K562 (cell line): Measurements from ENCODE around the gene SERPIND1. TPM values are rescaled to one million over a fixed set of nuclear protein-coding genes. Genes with fewer than 3 reads are reported as not detected.

Source experiments
- C11orf30 ChIP-seq: fragments of 450-650 bp; IDR thresholded peaks from 2 replicates; pipeline ENCODE4 v1.6.1; 2016; ENCODE audit warnings: low read depth, mild to moderate bottlenecking
- CREB3L1 ChIP-seq: fragments of 450-650 bp; IDR thresholded peaks from 2 replicates; pipeline ENCODE4 v1.6.1; 2014; ENCODE audit warnings: low read depth, mild to moderate bottlenecking, moderate library complexity, borderline replicate concordance
- CREBBP ChIP-seq: IDR thresholded peaks from one replicate; pipeline ENCODE4 v1.6.1; 2012; ENCODE audit warnings: low read depth, mild to moderate bottlenecking, control low read depth, inconsistent platforms, low read length
- EGR1 ChIP-seq: fragments of 450-650 bp; conservative IDR thresholded peaks from 2 replicates; pipeline ENCODE4 v1.6.1; 2017; ENCODE audit warnings: mild to moderate bottlenecking
- FOXA3 ChIP-seq, 2 experiments: fragments of 450-650 bp in 1 of 2; sonication (generic) in 1 of 2; formaldehyde crosslinking; IDR thresholded peaks in 1 of 2; conservative IDR thresholded peaks in 1 of 2; 2 replicates each; pipeline versions ENCODE4 v1.4.0 to v1.8.0; 2020 to 2022; ENCODE audit warnings: mild to moderate bottlenecking in 2 of 2, missing genetic modification reagents in 1 of 2
- GABPB2 ChIP-seq: fragments of 250-450 bp; sonication (Bioruptor Pico); conservative IDR thresholded peaks from 2 replicates; pipeline ENCODE4 v1.5.1; 2021; ENCODE audit warnings: mild to moderate bottlenecking
- HMG20B ChIP-seq: fragments of 250-450 bp; sonication (Bioruptor Pico); IDR thresholded peaks from 2 replicates; pipeline ENCODE4 v1.5.0; 2021; ENCODE audit warnings: mild to moderate bottlenecking
- JUN ChIP-seq, 2 experiments: sonication (generic) in 1 of 2; formaldehyde crosslinking in 1 of 2; IDR thresholded peaks; 2 replicates each; pipeline versions ENCODE4 v1.6.1 to v1.8.0; 2012 to 2022; ENCODE audit warnings: borderline replicate concordance in 2 of 2, mild to moderate bottlenecking in 2 of 2, improper control_type of control experiment in 1 of 2, low read depth in 1 of 2, low read length in 1 of 2, missing genetic modification reagents in 1 of 2
- JUNB ChIP-seq: fragments of 450-650 bp; formaldehyde crosslinking; conservative IDR thresholded peaks from 2 replicates; pipeline ENCODE4 v1.4.0; 2020; ENCODE audit warnings: mild to moderate bottlenecking
- KDM1A ChIP-seq, 2 experiments: fragments of 450-650 bp; IDR thresholded peaks; 2 replicates each; pipeline ENCODE4 v1.6.1; 2016; ENCODE audit warnings: mild to moderate bottlenecking in 2 of 2
- KLF1 ChIP-seq: fragments of 450-650 bp; IDR thresholded peaks from 2 replicates; pipeline ENCODE4 v1.6.1; 2016; ENCODE audit warnings: missing genetic modification characterization, missing compliant biosample characterization
- MAX ChIP-seq: sonication (generic); formaldehyde crosslinking; IDR thresholded peaks from 2 replicates; pipeline ENCODE4 v1.9.0; 2022; ENCODE audit warnings: mild to moderate bottlenecking, missing genetic modification reagents
- MIER1 ChIP-seq: fragments of 450-650 bp; IDR thresholded peaks from 2 replicates; pipeline ENCODE4 v1.6.1; 2016; ENCODE audit warnings: antibody characterized with exemption, mild to moderate bottlenecking, low read depth
- MYNN ChIP-seq, 2 experiments: sonication (generic); formaldehyde crosslinking in 1 of 2; IDR thresholded peaks; 2 replicates each; pipeline versions ENCODE4 v1.5.0 to v1.6.1; 2016 to 2020; ENCODE audit warnings: antibody characterized with exemption in 1 of 2, missing genetic modification reagents in 1 of 2
- NR2C2 ChIP-seq, 2 experiments: fragments of 200-800 bp in 1 of 2; sonication (Bioruptor generic) in 1 of 2; sonication (generic) in 1 of 2; formaldehyde crosslinking in 1 of 2; IDR thresholded peaks; 2 replicates each; pipeline versions ENCODE4 v1.6.1 to v1.8.0; 2016 to 2022; ENCODE audit warnings: mild to moderate bottlenecking in 1 of 2, missing compliant biosample characterization in 1 of 2, missing genetic modification characterization in 1 of 2, missing genetic modification reagents in 1 of 2
- POLR2A ChIP-seq: fragments of 450-650 bp; conservative IDR thresholded peaks from 2 replicates; pipeline ENCODE4 v1.6.1; 2016
- RBM22 ChIP-seq: fragments of 200-400 bp; formaldehyde crosslinking; IDR thresholded peaks from 2 replicates; pipeline ENCODE4 v1.6.1; 2018; ENCODE audit warnings: low read length, low read depth; ENCODE audit not compliant: poor library complexity, severe bottlenecking
- SNRNP70 ChIP-seq: fragments of 200-400 bp; formaldehyde crosslinking; optimal IDR thresholded peaks from 2 replicates; pipeline ENCODE3; 2017; ENCODE audit warnings: low read depth, low read length
- SP1 ChIP-seq: sonication (generic); formaldehyde crosslinking; IDR thresholded peaks from 2 replicates; pipeline ENCODE4 v1.8.1; 2022; ENCODE audit warnings: mild to moderate bottlenecking, missing genetic modification reagents
- SRSF3 ChIP-seq: fragments of 200-400 bp; formaldehyde crosslinking; IDR thresholded peaks from 2 replicates; pipeline ENCODE4 v1.6.1; 2016; ENCODE audit warnings: mild to moderate bottlenecking, low read length, moderate library complexity; ENCODE audit not compliant: insufficient read depth
- SRSF9 ChIP-seq: fragments of 200-400 bp; formaldehyde crosslinking; IDR thresholded peaks from 2 replicates; pipeline ENCODE4 v1.6.1; 2017; ENCODE audit warnings: low read depth, low read length, borderline replicate concordance
- TAL1 ChIP-seq: fragments of 450-650 bp; IDR thresholded peaks from 2 replicates; pipeline ENCODE4 v1.6.1; 2016; ENCODE audit warnings: mild to moderate bottlenecking
- WHSC1 ChIP-seq: IDR thresholded peaks from one replicate; pipeline ENCODE4 v1.6.1; 2012; ENCODE audit warnings: low read length, control low read depth, inconsistent platforms
- ZBTB49 ChIP-seq: sonication (generic); formaldehyde crosslinking; IDR thresholded peaks from 2 replicates; pipeline ENCODE4 v1.8.0; 2022; ENCODE audit warnings: missing genetic modification reagents, mild to moderate bottlenecking, borderline replicate concordance
- ZNF766 ChIP-seq: fragments of 200-800 bp; sonication (Bioruptor generic); conservative IDR thresholded peaks from 2 replicates; pipeline ENCODE4 v1.6.1; 2016; ENCODE audit warnings: missing genetic modification characterization, missing compliant biosample characterization
- polyA plus RNA-seq, 8 experiments: library from polyadenylated mRNA; depleted of rRNA in 4 of 8; stranded (reverse) in 5 of 8; unstranded in 3 of 8; fragments of >200 nt; fragmentation: Nextera tagmentation in 2 of 8; fragmentation: Illumina TruSeq in 1 of 8; extraction: Ambion mirVana in 2 of 8; extraction: Trizol in 1 of 8; gene quantifications; 2 replicates each; pipeline versions ENCODE4 v1.2.1 to v1.2.3, GENCODE V29; 2011 to 2014; ENCODE audit warnings: inconsistent platforms in 1 of 8, missing spikeins in 1 of 8
- total RNA-seq, 7 experiments: library from RNA; depleted of rRNA in 6 of 7; stranded (reverse); fragments of >200 nt in 6 of 7; fragmentation: Illumina TruSeq in 2 of 7; extraction: Trizol in 2 of 7; gene quantifications; 2 replicates each; pipeline versions ENCODE4 v1.2.1 to v1.2.3, GENCODE V29; 2011 to 2021; ENCODE audit warnings: low replicate concordance in 1 of 7
- TF ChIP-seq, protein P1 (sequence below): fragments of 250-450 bp; sonication (Bioruptor Pico); IDR thresholded peaks from 2 replicates; pipeline ENCODE4 v1.8.0; 2022; ENCODE audit warnings: moderate library complexity, mild to moderate bottlenecking, inconsistent platforms

The SERPIND1 gene
- total and polyA plus RNA-seq, 9 of the 15 experiments (the other 6 are each of a cell fraction or from before 2014, with no cell fraction given): 0.04 to 0.11 (median 0.09) TPM; not detected in 6

DNA sequence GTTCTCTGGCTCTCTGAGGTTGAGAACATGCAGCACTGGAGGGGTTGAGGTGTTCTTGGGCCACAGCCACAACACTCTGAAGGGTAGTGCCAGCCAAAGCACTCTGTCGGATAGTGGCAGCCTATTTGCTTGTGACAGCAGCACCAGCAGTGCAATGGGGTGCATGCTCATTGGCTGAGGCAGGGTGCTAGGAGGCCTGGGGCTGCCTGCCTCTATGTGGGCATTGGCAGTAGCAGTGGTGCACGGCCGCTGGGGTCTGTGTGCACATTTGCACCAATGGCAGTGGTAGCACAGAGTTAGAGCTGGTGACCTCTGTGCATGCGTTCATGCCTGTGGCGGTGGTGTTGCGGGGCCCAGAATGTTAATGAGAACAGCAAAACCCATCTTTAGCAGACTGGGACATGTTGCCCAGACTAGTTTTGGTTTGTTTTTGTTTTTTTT, 59.3 kb downstream of the SERPIND1 start (continued):
- TF ChIP-seq SRSF3 (no peak), C11orf30 (no peak), SNRNP70 (peak; percentile 71), MYNN (IDR thresholded peaks at IDR 0.05) (no peak), MYNN (CRISPR knock-in tag; IDR thresholded peaks at IDR 0.05) (0 out of 2 replicates have a peak, but pooled peaks have one; percentile 30), TAL1 (no peak), SP1 (no peak), NR2C2 (CRISPR knock-in tag; IDR thresholded peaks at IDR 0.05) (peak; percentile 79; the same call in 1 of the 2 replicates), NR2C2 (tag; IDR thresholded peaks at IDR 0.05) (no peak), EGR1 (no peak), POLR2A (no peak), SRSF9 (no peak), HMG20B (no peak), RBM22 (no peak), MIER1 (no peak), KDM1A (IDR thresholded peaks at IDR 0.05) (no peak), JUNB (CRISPR knock-in tag) (no peak), ZNF766 (no peak), KLF1 (tag) (0 out of 2 replicates have a peak, but pooled peaks have one; percentile 42), GABPB2 (no peak), CREB3L1 (no peak), CREBBP (no peak), ZBTB49 (CRISPR knock-in tag) (no peak), WHSC1 (peak; percentile 30), FOXA3 (CRISPR knock-in tag; conservative IDR thresholded peaks at IDR 0.05 in 1 of 2, IDR thresholded peaks at IDR 0.05 in 1 of 2) (0 out of 4 replicates have a peak, but pooled peaks of 1 of the 2 experiments have one; percentile 12), JUN (IDR thresholded peaks at IDR 0.05; ENCODE audit: borderline replicate concordance, low read depth, low read length) (no peak), JUN (CRISPR knock-in tag; IDR thresholded peaks at IDR 0.05; ENCODE audit: borderline replicate concordance) (peak; percentile 82; the same call in 1 of the 2 replicates), MAX (CRISPR knock-in tag) (peak; percentile 64)
- TF ChIP-seq, protein P1, sequence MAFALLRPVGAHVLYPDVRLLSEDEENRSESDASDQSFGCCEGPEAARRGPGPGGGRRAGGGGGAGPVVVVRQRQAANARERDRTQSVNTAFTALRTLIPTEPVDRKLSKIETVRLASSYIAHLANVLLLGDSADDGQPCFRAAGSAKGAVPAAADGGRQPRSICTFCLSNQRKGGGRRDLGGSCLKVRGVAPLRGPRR: no peak
